NT2/D1 (cell line): Measurements from ENCODE around the gene CHML.

Experiments
- YY1 ChIP-seq: IDR thresholded peaks from 2 replicates; pipeline ENCODE4 v1.6.1; 2011; ENCODE audit not compliant: insufficient read length, insufficient read depth
- ZNF274 ChIP-seq: IDR thresholded peaks from 2 replicates; pipeline ENCODE4 v1.6.1; 2011; ENCODE audit warnings: mild to moderate bottlenecking, low read depth, low read length

DNA sequence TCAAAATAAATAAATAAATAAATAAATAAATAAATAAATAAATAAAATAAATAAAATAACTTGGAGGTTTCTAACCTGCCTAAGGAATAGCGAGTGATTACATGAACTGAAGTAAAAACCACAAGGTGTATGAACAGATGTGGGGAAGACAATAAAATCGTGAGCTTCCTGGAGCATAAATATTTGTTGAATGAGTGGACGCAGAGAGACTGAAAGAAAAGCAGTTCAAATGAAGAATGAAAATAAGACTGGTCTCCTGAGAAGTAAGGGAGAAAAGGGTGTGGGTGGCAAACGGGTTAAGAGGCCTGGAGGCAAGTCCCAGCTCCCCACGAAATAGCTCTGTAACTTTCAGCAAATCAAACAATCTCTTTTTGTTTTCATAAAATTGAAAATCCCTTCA lies 33.6 kb downstream of the CHML start:
- TF ChIP-seq YY1 (no peak), ZNF274 (no peak)
